Fibroblast of peridontal ligament (primary cell): ENCODE data around the gene SLC9A1.
"Not testable (repeated sequence)": the region's sequence is repeated elsewhere in the genome, so short reads cannot be mapped to it uniquely, and the experiment has no call there.

ENCODE experiments used
- DNase-seq: peaks from one replicate; pipeline ENCODE4 v3.0.0-alpha.2; 2010; ENCODE audit errors: extremely low read depth

SLC9A1 gene

DNA sequence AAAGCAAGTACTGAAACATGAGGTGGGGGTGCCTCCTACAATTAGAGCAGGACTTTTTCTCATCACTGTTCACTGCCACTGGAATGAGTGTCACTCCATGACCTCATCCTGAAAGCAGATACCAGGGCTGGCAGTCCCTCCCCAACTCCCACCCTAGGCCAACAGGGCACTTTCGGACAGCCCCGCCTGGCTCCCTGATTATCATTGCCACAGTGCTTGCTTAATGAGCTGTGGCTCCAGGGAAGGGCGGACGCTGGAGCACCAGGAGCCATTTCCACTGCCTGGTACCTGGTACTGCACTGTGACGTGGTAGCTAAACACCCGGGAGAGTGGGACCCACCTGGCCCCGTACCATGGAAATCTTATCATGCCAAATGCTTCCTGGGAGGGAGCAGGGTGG lies 22.3 kb downstream of the SLC9A1 start:
- DNase-seq, result no peak

DNA sequence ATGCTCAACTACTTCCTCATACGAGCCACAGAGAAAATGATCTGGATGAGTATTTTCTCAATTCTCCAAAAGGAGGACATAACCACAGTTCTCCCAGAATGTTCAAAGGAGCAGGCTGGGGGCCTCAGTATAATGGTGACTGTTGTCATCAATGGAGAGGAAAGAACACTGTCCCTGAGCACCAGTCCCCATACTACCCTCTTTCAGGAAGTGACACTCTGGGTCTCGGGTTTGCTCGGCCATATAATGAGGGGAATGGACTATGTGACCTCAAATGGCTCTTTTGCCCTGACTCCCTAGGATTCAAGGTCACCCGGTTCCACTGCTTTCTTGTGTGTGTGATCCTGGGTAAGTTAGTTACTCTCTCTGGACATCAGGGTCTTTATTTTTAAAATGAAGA lies 22.8 kb downstream of the SLC9A1 start:
- no peak for DNase-seq

DNA sequence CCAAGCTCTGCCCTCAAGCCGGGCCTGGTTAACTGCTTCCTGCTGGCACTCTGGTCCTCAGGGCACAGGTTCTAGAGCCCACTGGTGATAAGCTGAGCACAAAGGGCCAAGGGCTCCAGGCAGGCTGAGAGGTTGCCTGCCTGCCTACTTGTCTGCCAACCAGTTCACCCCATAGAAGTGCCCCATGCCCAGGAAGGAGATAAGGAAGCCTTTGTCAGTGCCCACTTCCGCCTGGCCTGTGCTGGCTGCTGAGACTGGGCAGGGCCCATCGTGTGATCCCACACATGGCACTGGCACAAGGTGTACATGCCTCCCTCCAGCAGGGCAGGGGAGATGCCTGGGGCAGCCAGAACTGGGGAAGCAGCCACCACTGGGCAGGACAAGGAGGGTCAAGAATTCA lies 24.1 kb downstream of the SLC9A1 start:
- DNase-seq, result no peak

GRCh38 chr1:27129225-27129624 lies 25.7 kb downstream of the SLC9A1 start:
- no peak for DNase-seq

DNA sequence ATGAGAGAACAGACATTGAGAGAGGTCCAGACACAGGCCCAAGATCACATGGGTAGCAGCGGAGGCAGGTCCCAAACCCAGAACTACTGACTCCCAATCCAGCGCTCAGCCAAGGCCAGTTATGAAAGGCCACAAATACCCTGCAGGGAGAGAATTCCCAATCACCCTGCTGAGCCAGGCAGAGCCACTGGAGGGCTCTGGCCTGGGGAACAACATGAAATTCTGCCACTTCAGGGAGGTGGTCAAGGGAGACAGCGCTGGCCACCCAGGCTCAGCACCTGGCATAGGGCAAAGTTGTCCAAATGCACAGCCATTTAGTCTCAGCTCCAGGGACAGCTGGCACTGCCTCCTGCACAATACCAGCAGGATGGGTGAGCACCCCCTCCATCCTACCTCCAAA lies 27.5 kb downstream of the SLC9A1 start:
- DNase-seq, result no peak

- no peak for DNase-seq
Measured at GRCh38 chr1:27126391-27126790, 28.5 kb downstream of the SLC9A1 start.

DNA sequence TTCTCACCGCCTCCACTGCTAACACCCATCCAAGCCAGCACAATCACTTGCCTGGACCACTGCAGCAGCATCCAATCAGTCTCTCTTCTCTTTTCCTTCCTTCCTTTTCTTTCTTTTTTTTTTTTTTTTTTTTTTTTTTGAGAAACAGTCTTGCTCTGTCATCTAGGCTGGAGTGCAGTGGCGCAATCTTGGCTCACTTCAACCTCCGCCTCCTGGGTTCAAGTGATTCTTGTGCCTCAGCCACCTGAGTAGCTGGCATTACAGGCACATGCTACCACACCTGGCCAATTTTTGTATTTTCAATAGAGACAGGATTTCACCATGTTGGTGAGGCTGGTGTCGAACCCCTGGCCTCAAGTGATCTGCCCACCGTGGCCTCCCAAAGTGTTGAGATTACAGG lies 29.8 kb downstream of the SLC9A1 start:
- DNase-seq, result not testable (repeated sequence)

DNA sequence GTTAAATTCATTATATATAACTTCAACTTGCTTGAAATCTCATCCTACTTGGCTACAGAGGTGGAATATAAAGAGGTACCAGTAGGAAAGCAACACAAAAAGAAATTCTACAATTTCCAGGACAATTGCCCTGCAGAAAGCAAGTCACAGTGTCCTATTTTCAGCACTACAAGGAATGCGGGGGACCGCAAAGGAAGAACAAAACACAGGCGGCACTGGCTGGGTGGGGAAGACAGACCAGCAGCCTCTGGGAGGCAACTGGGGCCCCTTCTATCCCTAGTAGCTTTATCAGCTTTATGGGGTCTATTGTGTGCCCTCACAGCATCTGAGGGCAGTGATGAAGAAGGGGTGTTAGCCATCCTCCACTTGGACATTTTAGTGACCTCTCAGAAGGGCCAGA lies 30.5 kb downstream of the SLC9A1 start:
- no peak for DNase-seq

- peak; percentile 55 for DNase-seq
Measured at GRCh38 chr1:27122652-27123051, 32.3 kb downstream of the SLC9A1 start.

GRCh38 chr1:27120854-27121253 lies 34.1 kb downstream of the SLC9A1 start:
- no peak for DNase-seq

DNA sequence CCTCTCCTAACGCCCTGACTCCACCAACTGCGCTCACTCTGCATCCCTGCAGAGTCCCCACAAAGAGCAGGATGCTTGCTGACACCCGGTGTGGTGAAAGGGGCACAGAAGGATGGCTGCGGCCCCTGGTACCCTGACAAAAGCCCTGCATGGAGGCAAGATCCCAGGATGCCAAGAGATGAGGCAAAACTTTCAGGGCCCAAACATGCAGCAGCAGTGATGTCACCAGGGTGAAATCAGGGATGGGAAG lies 36.6 kb downstream of the SLC9A1 start:
- no peak for DNase-seq

- DNase-seq, result no peak
Measured at GRCh38 chr1:27117733-27118439, 37.0 kb downstream of the SLC9A1 start.

DNA sequence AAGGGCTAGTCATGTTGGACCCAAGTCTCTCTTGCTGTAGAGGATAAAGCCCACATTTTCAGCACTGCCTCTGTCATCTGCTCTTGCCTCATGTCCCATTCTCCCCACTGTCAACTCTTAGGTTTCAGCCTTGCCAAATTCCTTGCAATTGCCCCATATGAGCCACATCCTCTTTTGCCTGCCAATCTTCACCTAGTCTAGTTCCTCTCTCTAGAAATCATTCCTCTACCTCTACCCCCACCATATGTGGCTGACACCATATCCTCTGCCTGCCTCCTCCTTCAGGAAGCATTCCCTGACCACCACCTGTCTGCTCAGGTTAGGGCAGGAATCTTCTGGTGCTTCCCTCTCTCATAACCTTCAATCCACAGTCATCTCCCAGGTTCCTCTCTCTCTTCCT lies 38.2 kb downstream of the SLC9A1 start:
- no peak for DNase-seq

DNA sequence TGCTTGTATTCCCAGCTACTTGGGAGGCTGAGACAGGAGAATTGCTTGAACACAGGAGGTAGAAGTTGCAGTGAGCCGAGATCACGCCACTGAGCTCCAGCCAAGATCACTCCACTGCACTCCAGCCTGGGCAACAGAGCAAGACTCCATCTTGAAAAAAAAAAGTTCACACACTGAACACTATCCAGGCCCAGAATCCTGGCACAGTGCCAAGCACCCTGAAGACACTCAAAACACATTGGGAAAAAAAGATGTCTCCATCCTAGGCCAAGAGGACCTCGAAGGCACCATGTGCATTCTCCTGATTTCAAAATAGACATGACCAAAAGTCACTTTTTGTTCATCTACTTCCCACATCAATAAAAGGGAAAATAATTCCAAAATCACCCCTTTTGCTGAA lies 38.7 kb downstream of the SLC9A1 start:
- no peak for DNase-seq

DNA sequence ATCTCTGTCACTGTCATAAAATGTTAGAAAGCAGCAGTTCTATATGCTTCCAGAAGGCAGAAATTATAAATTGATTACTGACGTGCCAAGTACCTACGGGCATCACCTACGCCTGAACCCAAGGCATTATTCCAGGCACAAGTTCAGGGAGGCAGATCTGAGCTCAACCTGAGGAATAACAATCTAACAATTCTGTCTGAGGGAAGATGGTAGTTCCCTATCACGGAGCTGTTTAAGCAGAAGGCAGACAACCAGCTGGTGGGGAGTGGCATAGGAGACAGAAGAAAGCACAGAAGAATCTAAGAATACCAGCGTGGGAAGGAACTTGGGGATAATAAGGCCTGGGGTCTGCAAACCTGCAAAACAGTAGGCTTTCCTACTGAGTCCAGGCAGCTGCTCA lies 40.4 kb downstream of the SLC9A1 start:
- DNase-seq, result no peak

DNA sequence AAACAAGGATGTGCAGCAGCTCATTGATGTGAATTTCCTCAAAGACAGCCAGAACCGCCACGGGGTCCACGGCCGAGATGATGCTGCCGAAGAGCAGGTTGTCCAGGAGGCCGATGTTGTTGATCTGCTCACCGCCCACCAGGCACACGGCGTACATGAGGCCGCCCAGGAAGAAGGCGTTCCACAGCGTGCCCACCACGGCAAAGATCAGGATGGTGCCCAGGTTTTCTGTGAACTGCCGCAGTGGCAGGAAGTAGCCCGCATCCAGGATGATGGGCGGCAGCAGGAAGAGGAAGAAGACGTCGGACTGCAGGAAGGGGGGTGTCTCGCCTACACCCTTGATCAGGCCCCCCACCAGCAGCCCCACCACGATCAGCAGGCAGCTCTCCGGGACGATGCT lies 41.1 kb downstream of the SLC9A1 start:
- no peak for DNase-seq

DNA sequence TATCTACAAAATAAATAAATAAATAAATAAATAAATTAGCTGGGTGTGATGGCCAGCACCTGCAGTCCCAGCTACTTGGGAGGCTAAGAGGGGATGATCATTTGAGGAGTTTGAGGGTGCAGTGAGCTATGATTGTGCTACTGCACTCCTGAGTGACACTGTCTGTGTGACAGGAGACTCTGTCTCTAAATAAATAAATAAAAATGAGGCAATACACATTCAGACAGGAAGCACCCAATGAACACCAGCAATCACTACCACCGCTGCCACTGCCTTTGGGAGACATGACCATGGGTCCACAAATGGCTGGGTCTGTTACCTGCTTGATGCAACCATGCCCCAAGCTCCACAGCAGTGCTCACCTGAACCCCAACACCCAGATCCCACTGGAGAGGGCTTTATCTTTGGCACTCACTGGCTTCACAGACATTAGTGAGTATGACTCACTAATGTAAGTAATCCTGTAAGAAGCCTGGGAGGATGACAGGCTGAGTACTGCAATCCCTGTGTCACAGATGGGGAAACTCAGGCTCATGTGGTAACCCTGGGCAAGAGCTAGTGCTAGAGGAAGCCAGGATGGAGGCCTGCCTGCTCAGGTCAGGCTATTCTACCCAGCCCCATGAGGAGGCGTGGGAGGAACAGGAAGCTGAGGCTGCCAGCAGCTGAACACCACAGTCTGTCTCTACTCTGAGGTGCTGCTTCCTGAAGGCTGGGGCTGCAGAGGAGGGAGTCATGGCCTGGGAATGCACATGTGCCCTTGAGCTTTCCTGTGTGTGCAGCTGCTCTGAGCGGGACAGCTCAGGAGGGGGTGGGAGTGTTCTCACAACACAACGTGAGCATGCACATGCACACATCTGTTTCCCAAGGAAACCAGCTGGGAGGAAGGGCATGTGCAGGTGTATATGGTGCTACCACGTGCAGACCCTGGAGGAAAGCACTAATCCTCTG lies 43.0 kb downstream of the SLC9A1 start:
- DNase-seq, result peak; percentile 97

- DNase-seq, result no peak
Measured at GRCh38 chr1:27109103-27109822, 45.7 kb downstream of the SLC9A1 start.

- no peak for DNase-seq
Measured at GRCh38 chr1:27108588-27108987, 46.3 kb downstream of the SLC9A1 start.

- DNase-seq, result no peak
Measured at GRCh38 chr1:27106561-27107323, 48.2 kb downstream of the SLC9A1 start.

DNA sequence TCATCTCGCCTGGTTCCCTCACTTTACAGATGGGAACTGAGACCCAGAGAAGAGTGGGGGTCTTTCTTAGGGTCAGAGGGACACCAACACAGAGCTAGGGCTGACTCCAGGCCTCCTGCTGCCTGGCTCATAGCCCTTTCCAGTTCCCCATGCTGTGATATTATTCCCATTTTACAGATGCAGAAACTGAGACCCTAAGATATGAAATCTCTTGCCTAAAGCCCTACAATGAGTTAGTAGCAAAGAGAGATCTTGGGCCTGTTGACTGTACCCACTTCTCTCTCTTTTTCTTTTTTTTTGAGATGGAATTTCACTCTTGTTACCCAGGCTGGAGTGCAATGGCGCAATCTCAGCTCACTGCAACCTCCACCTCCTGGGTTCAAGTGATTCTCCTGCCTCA lies 49.9 kb downstream of the SLC9A1 start:
- DNase-seq, result no peak

GRCh38 chr1:27103498-27103897 lies 51.4 kb downstream of the SLC9A1 start:
- no peak for DNase-seq
